Fibroblast of lung (primary cell): ENCODE measurements around the gene COL1A1. TPM values are rescaled to one million over a fixed set of nuclear protein-coding genes. Genes with fewer than 3 reads are reported as not detected.

Experiments used
- DNase-seq, 2 donors: peaks; one replicate each; pipeline versions ENCODE4 v3.0.0 to v3.0.0-alpha.2; 2010; ENCODE audit warnings: low read depth in 2 of 2
- H2AFZ ChIP-seq: 2 replicates; pipeline ENCODE4 v1.5.1; 2012; ENCODE audit warnings: low read length, control low read depth, inconsistent platforms
- H3K27ac ChIP-seq: 2 replicates; pipeline ENCODE4 v1.5.1; 2011; ENCODE audit warnings: low read length, control low read depth; ENCODE audit not compliant: insufficient read depth
- H3K27me3 ChIP-seq: 2 replicates; pipeline ENCODE4 v1.5.1; 2011; ENCODE audit warnings: mild to moderate bottlenecking, low read length; ENCODE audit not compliant: control insufficient read depth, insufficient read depth
- H3K36me3 ChIP-seq: 2 replicates; pipeline ENCODE4 v1.5.1; 2011; ENCODE audit warnings: low read length; ENCODE audit not compliant: control insufficient read depth, insufficient read depth
- H3K4me1 ChIP-seq: 2 replicates; pipeline ENCODE4 v1.5.1; 2011; ENCODE audit warnings: low read length; ENCODE audit not compliant: control insufficient read depth, insufficient read depth; ENCODE audit errors: extremely low read depth
- H3K4me2 ChIP-seq: 2 replicates; pipeline ENCODE4 v1.5.1; 2011; ENCODE audit warnings: low read length, control low read depth; ENCODE audit not compliant: insufficient read depth; ENCODE audit errors: extremely low read depth
- H3K4me3 ChIP-seq, 4 experiments: fragments of 200-600 bp in 1 of 4; sonication (generic) in 1 of 4; replicated peaks in 1 of 4; 2 replicates each; pipeline ENCODE4 v1.5.1; 2011 to 2016; ENCODE audit warnings: low read length in 4 of 4, low read depth in 3 of 4, mild to moderate bottlenecking in 3 of 4, control low read depth in 2 of 4, inconsistent platforms in 1 of 4, mixed read lengths in 1 of 4; ENCODE audit not compliant: insufficient read depth in 1 of 4; ENCODE audit errors: control extremely low read depth in 1 of 4
- H3K79me2 ChIP-seq: 2 replicates; pipeline ENCODE4 v1.5.1; 2012; ENCODE audit warnings: mild to moderate bottlenecking, low read length, inconsistent platforms; ENCODE audit not compliant: control insufficient read depth, insufficient read depth
- H3K9ac ChIP-seq: 2 replicates; pipeline ENCODE4 v1.5.1; 2011; ENCODE audit warnings: mild to moderate bottlenecking, low read length, control low read depth; ENCODE audit not compliant: insufficient read depth
- H3K9me3 ChIP-seq: 2 replicates; pipeline ENCODE4 v1.5.1; 2012; ENCODE audit warnings: low read depth, low read length; ENCODE audit not compliant: control insufficient read depth, insufficient read depth
- H4K20me1 ChIP-seq: 2 replicates; pipeline ENCODE4 v1.5.1; 2011; ENCODE audit warnings: low read length; ENCODE audit not compliant: control insufficient read depth, insufficient read depth; ENCODE audit errors: extremely low read depth
- CTCF ChIP-seq, 2 donors: IDR thresholded peaks in 1 of 2; conservative IDR thresholded peaks in 1 of 2; 1 replicate in 1 of 2; 2 replicates in 1 of 2; pipeline ENCODE4 v1.5.1; 2011 to 2012; ENCODE audit warnings: low read length in 2 of 2, control low read depth in 1 of 2, inconsistent platforms in 1 of 2, low read depth in 1 of 2, mild to moderate bottlenecking in 1 of 2
- EZH2 ChIP-seq: IDR thresholded peaks from 2 replicates; pipeline ENCODE4 v1.5.1; 2012; ENCODE audit warnings: low read length, control low read depth, mild to moderate bottlenecking; ENCODE audit errors: missing control alignments
- polyA minus RNA-seq: library from RNA; depleted of rRNA, polyadenylated mRNA; stranded (reverse); fragments of >200 nt; gene quantifications from 2 replicates; pipeline ENCODE4 v1.2.3, GENCODE V29; 2011; ENCODE audit warnings: low replicate concordance
- polyA plus RNA-seq, 2 donors: library from polyadenylated mRNA; depleted of rRNA in 1 of 2; stranded (reverse) in 1 of 2; unstranded in 1 of 2; fragments of >200 nt; gene quantifications; 2 replicates each; pipeline ENCODE4 v1.2.1, GENCODE V29; 2011 to 2012; ENCODE audit warnings: missing spikeins in 1 of 2
- total RNA-seq: library from RNA; depleted of rRNA; stranded (reverse); fragments of >200 nt; gene quantifications from 2 replicates; pipeline ENCODE4 v1.2.1, GENCODE V29; 2014

The COL1A1 gene
- 577 and 584 TPM in 2 replicates for total RNA-seq
- 541 and 604 TPM in 2 replicates for polyA plus RNA-seq
- polyA plus RNA-seq (2012), result 2,129 and 2,873 TPM in 2 replicates
- polyA minus RNA-seq, result 7,488 and 12,203 TPM in 2 replicates

DNA sequence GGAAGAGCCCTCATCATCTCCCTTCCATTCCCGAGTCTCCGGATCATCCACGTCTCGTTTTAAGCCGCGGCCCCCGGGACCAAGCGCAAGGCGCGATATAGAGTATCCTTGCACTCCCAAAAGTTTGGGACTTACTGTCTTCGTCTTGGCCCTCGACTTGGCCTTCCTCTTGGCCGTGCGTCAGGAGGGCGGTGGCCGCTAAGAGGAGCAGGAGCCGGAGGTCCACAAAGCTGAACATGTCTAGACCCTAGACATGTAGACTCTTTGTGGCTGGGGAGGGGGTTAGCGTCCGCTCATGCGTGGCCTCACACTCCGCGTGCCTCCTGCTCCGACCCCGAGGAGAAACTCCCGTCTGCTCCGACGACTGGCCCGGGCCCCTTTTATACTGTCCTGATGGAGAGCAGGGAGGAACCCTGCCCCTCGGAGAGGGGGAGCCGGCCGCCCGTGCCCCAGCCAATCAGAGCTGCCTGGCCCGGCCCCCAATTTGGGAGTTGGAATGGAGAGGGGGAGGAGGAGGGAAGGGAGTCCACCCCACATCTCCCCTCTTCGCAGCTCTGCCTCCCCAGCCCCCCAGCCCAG, at the start of gene COL1A1:
Gene COL1A1 (minus strand): TSS at position 356 of the 579 bp plus-strand sequence. CDS start 118 bp downstream, at position 238.
- no peaks in the 10 kb centered on the region for H4K20me1 ChIP-seq
- DNase-seq, result peak; percentile 86 to 90
- TF ChIP-seq CTCF (conservative IDR thresholded peaks at IDR 0.05 in 1 of 2, IDR thresholded peaks at IDR 0.05 in 1 of 2; ENCODE audit: low read depth in 1 of 2, low read length in 2 of 2) (no peak), EZH2 (no peak)
- no peak within 1 kb of the TSS for H2AFZ ChIP-seq
- H3K9ac ChIP-seq, result peak within 1 kb of the TSS; percentile 98
- peaks cover 46% of the 10 kb centered on the region for H3K4me1 ChIP-seq
- peaks cover 51% of the 10 kb centered on the region for H3K79me2 ChIP-seq
- H3K9me3 ChIP-seq, result no peaks in the 10 kb centered on the region
- H3K36me3 ChIP-seq, result peaks cover 23% of the 10 kb centered on the region
- H3K4me2 ChIP-seq, result peak within 1 kb of the TSS; percentile 83
- H3K27me3 ChIP-seq, result no peaks in the 10 kb centered on the region
- H3K4me3 ChIP-seq, result peak within 1 kb of the TSS; percentile 80 to 100 (median 94)
- H3K27ac ChIP-seq, result peak within 1 kb of the TSS; percentile 99

DNA sequence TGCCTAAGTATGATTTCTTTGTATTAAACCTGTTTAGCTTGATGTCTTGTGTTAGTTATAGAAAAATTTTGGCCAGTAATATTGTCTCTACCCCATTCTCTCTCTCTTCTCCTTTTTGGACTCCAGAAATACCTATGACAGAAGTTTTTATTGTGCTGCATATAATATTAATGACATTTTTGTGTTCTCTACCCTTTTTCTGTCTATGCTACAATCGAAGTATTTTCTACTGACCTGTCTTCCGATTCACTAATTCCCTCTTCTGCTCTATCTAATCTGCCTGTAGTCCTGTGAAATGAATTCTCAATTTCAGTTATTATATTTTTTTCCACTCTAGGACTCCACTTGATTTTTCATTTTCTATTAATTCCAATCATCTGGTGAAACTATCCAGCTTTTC, 46.8 kb upstream of the COL1A1 start:
- Histone ChIP-seq H3K4me3 (no peak overlapping the region), H3K9me3 (no peaks in the 10 kb centered on the region), H3K9ac (no peak overlapping the region), H3K27me3 (no peaks in the 10 kb centered on the region), H4K20me1 (no peaks in the 10 kb centered on the region), H3K79me2 (no peaks in the 10 kb centered on the region), H3K36me3 (no peaks in the 10 kb centered on the region), H3K4me2 (no peak overlapping the region), H2AFZ (no peak overlapping the region), H3K4me1 (no peaks in the 10 kb centered on the region), H3K27ac (no peak overlapping the region)
- TF ChIP-seq EZH2, result no peak
- TF ChIP-seq CTCF (conservative IDR thresholded peaks at IDR 0.05 in 1 of 2, IDR thresholded peaks at IDR 0.05 in 1 of 2; ENCODE audit: low read depth in 1 of 2, low read length in 2 of 2), result no peak
- no peak for DNase-seq

GRCh38 chr17:50244771-50245170, 43.3 kb upstream of the COL1A1 start:
- Histone ChIP-seq H3K4me3 (no peak overlapping the region), H4K20me1 (no peaks in the 10 kb centered on the region), H3K9ac (no peak overlapping the region), H3K79me2 (no peaks in the 10 kb centered on the region), H3K27me3 (no peaks in the 10 kb centered on the region), H3K36me3 (no peaks in the 10 kb centered on the region), H3K4me2 (no peak overlapping the region), H3K4me1 (no peaks in the 10 kb centered on the region), H3K27ac (no peak overlapping the region), H2AFZ (no peak overlapping the region), H3K9me3 (no peaks in the 10 kb centered on the region)
- no peak for DNase-seq
- no peak for TF ChIP-seq EZH2
- no peak for TF ChIP-seq CTCF (conservative IDR thresholded peaks at IDR 0.05 in 1 of 2, IDR thresholded peaks at IDR 0.05 in 1 of 2; ENCODE audit: low read depth in 1 of 2, low read length in 2 of 2)
